HEK293T (cell line): Measurements from ENCODE around the gene RBP2.

Experiments used
- ELF4 ChIP-seq: fragments of 450-650 bp; IDR thresholded peaks from 2 replicates; pipeline ENCODE4 v1.6.1; 2017; ENCODE audit warnings: antibody characterized with exemption
- FOXK2 ChIP-seq: fragments of 450-650 bp; IDR thresholded peaks from 2 replicates; pipeline ENCODE4 v1.6.1; 2016; ENCODE audit warnings: mild to moderate bottlenecking
- HDGF ChIP-seq: fragments of 450-650 bp; IDR thresholded peaks from 2 replicates; pipeline ENCODE4 v1.6.1; 2017; ENCODE audit warnings: antibody characterized with exemption, borderline replicate concordance
- SP1 ChIP-seq: fragments of 450-650 bp; IDR thresholded peaks from 2 replicates; pipeline ENCODE4 v1.6.1; 2017
- SUZ12 ChIP-seq: fragments of 450-650 bp; IDR thresholded peaks from 2 replicates; pipeline ENCODE4 v1.6.1; 2016; ENCODE audit warnings: mild to moderate bottlenecking

- TF ChIP-seq SUZ12 (no peak), HDGF (no peak), SP1 (no peak), ELF4 (no peak), FOXK2 (no peak)
Observed at GRCh38 chr3:139443186-139443585, 33.1 kb downstream of the RBP2 start.
